H1 (cell line): ENCODE data around the gene KRT9. TPM values are rescaled to one million over a fixed set of nuclear protein-coding genes. Genes with fewer than 3 reads are reported as not detected.

ENCODE experiments used
- CTCF ChIA-PET: fragments of 300-600 bp; sonication (Branson Sonifier 250); formaldehyde crosslinking; loops from one replicate; lab custom pipeline; 2021; ENCODE audit not compliant: partially characterized antibody; lab: Charles Lee
- POLR2A ChIA-PET: fragments of 300-600 bp; sonication (Branson Sonifier 250); formaldehyde crosslinking; loops from one replicate; lab custom pipeline; 2021; ENCODE audit warnings: inconsistent platforms; ENCODE audit not compliant: partially characterized antibody; lab: Charles Lee
- DNase-seq, 2 experiments: peaks; one replicate each; pipeline versions ENCODE4 v3.0.0 to v3.0.0-alpha.2; 2010 to 2022; ENCODE audit warnings: low spot score in 2 of 2, low read depth in 1 of 2, mixed read lengths in 1 of 2
- FAIRE-seq: peaks from 2 replicates; lab custom pipeline; 2011; peaks lifted over from hg19 to GRCh38; lab: Jason Lieb, UNC
- H2AFZ ChIP-seq: 2 replicates; pipeline ENCODE4 v1.8.1; 2012; ENCODE audit warnings: low read length, inconsistent platforms
- H2AK5ac ChIP-seq: 2 replicates; pipeline ENCODE4 v1.6.1; 2013; ENCODE audit warnings: low read depth, low read length
- H2BK120ac ChIP-seq: replicated peaks from 2 replicates; pipeline ENCODE3; 2013; ENCODE audit warnings: low read depth, low read length, inconsistent platforms
- H2BK12ac ChIP-seq: 2 replicates; pipeline ENCODE4 v1.6.1; 2013; ENCODE audit warnings: low read depth, low read length
- H2BK15ac ChIP-seq: 2 replicates; pipeline ENCODE4 v1.6.1; 2013; ENCODE audit warnings: low read length
- H2BK20ac ChIP-seq: 2 replicates; pipeline ENCODE4 v1.6.1; 2013; ENCODE audit warnings: low read length
- H2BK5ac ChIP-seq: 2 replicates; pipeline ENCODE4 v1.6.1; 2013; ENCODE audit warnings: low read depth, low read length
- H3K14ac ChIP-seq: 2 replicates; pipeline ENCODE4 v1.6.1; 2013; ENCODE audit warnings: inconsistent platforms; ENCODE audit not compliant: insufficient read length
- H3K18ac ChIP-seq: 2 replicates; pipeline ENCODE4 v1.6.1; 2013; ENCODE audit warnings: low read length; ENCODE audit errors: extremely low read depth
- H3K23ac ChIP-seq: 2 replicates; pipeline ENCODE4 v1.6.1; 2013; ENCODE audit warnings: inconsistent platforms; ENCODE audit not compliant: insufficient read length
- H3K23me2 ChIP-seq: 2 replicates; pipeline ENCODE4 v1.6.1; 2013; ENCODE audit warnings: low read depth, low read length
- H3K27ac ChIP-seq: 2 replicates; pipeline ENCODE4 v1.6.1; 2011; ENCODE audit warnings: low read depth, low read length, inconsistent platforms
- H3K27me3 ChIP-seq, 4 experiments: replicated peaks in 1 of 4; 1 replicate in 1 of 4; 2 replicates in 3 of 4; pipeline versions ENCODE4 v1.6.1 to v1.8.1; 2011 to 2013; ENCODE audit warnings: low read length in 3 of 4, mild to moderate bottlenecking in 3 of 4, inconsistent platforms in 2 of 4, mixed read lengths in 2 of 4, moderate library complexity in 1 of 4; ENCODE audit not compliant: control insufficient read depth in 3 of 4, insufficient read depth in 3 of 4; ENCODE audit errors: extremely low read depth in 1 of 4
- H3K36me3 ChIP-seq, 4 experiments: 2 replicates each; pipeline versions ENCODE4 v1.6.1 to v1.8.1; 2011 to 2013; ENCODE audit warnings: mild to moderate bottlenecking in 4 of 4, low read length in 3 of 4, moderate library complexity in 2 of 4, control low read depth in 1 of 4, inconsistent platforms in 1 of 4; ENCODE audit not compliant: insufficient read depth in 4 of 4, control insufficient read depth in 2 of 4
- H3K4ac ChIP-seq: replicated peaks from 2 replicates; pipeline ENCODE3; 2013; ENCODE audit warnings: low read length, low read depth, mixed read lengths, inconsistent platforms; ENCODE audit not compliant: insufficient read length
- H3K4me1 ChIP-seq, 4 experiments: replicated peaks in 1 of 4; 1 replicate in 1 of 4; 2 replicates in 3 of 4; pipeline versions ENCODE4 v1.6.1 to v1.8.1; 2011 to 2013; ENCODE audit warnings: low read length in 3 of 4, inconsistent platforms in 2 of 4, mixed read lengths in 1 of 4; ENCODE audit not compliant: insufficient read depth in 4 of 4, control insufficient read depth in 3 of 4
- H3K4me2 ChIP-seq, 2 experiments: 2 replicates each; pipeline versions ENCODE4 v1.6.1 to v1.8.1; 2011 to 2013; ENCODE audit warnings: low read depth in 2 of 2, low read length in 2 of 2, control low read depth in 1 of 2, inconsistent platforms in 1 of 2, mild to moderate bottlenecking in 1 of 2; ENCODE audit not compliant: insufficient read depth in 1 of 2
- H3K4me3 ChIP-seq, 4 experiments: fragments of 200-600, 300-600 bp in 1 of 4; sonication (generic), shearing (Covaris generic), sonication (Bioruptor Twin) in 1 of 4; 2 replicates each; pipeline versions ENCODE4 v1.5.1 to v1.8.1; 2011 to 2016; ENCODE audit warnings: low read length in 4 of 4, low read depth in 3 of 4, control low read depth in 2 of 4, inconsistent platforms in 2 of 4, mild to moderate bottlenecking in 2 of 4, mixed read lengths in 1 of 4, moderate library complexity in 1 of 4; ENCODE audit not compliant: insufficient read depth in 2 of 4; ENCODE audit errors: extremely low read depth in 1 of 4
- H3K56ac ChIP-seq: replicated peaks from 2 replicates; pipeline ENCODE3; 2013; ENCODE audit warnings: low read depth, mild to moderate bottlenecking, mixed read lengths, low read length, inconsistent platforms; ENCODE audit not compliant: insufficient read length
- H3K79me1 ChIP-seq: 2 replicates; pipeline ENCODE4 v1.6.1; 2013; ENCODE audit warnings: low read depth, low read length, control low read depth
- H3K79me2 ChIP-seq, 2 experiments: 2 replicates each; pipeline versions ENCODE4 v1.6.1 to v1.8.1; 2012 to 2013; ENCODE audit warnings: low read length in 2 of 2, mild to moderate bottlenecking in 2 of 2, inconsistent platforms in 1 of 2; ENCODE audit not compliant: insufficient read depth in 2 of 2, control insufficient read depth in 1 of 2
- H3K9ac ChIP-seq, 4 experiments: replicated peaks in 1 of 4; 1 replicate in 1 of 4; 2 replicates in 3 of 4; pipeline versions ENCODE4 v1.6.1 to v1.8.1; 2011 to 2013; ENCODE audit warnings: low read depth in 3 of 4, low read length in 3 of 4, control low read depth in 2 of 4, mild to moderate bottlenecking in 2 of 4, moderate library complexity in 2 of 4, inconsistent platforms in 1 of 4; ENCODE audit errors: extremely low read depth in 1 of 4
- H3K9me3 ChIP-seq, 2 experiments: 2 replicates each; pipeline versions ENCODE4 v1.6.1 to v1.8.1; 2012 to 2013; ENCODE audit warnings: mild to moderate bottlenecking in 2 of 2, moderate library complexity in 2 of 2, control low read depth in 1 of 2, inconsistent platforms in 1 of 2, low read depth in 1 of 2, low read length in 1 of 2, mixed read lengths in 1 of 2; ENCODE audit not compliant: insufficient read depth in 2 of 2
- H4K20me1 ChIP-seq, 2 experiments: replicated peaks in 1 of 2; 2 replicates each; pipeline versions ENCODE3 to v1.8.1; 2011 to 2013; ENCODE audit warnings: inconsistent platforms in 2 of 2, low read length in 2 of 2, mild to moderate bottlenecking in 1 of 2; ENCODE audit not compliant: insufficient read depth in 2 of 2, control insufficient read depth in 1 of 2
- H4K5ac ChIP-seq: 2 replicates; pipeline ENCODE4 v1.6.1; 2013; ENCODE audit warnings: low read length, low read depth, mixed read lengths, inconsistent platforms; ENCODE audit not compliant: insufficient read length
- H4K8ac ChIP-seq: 2 replicates; pipeline ENCODE4 v1.8.0; 2013; ENCODE audit warnings: mild to moderate bottlenecking, moderate library complexity, low read length, inconsistent platforms; ENCODE audit not compliant: insufficient read depth; ENCODE audit errors: extremely low read depth
- H4K91ac ChIP-seq: replicated peaks from 2 replicates; pipeline ENCODE3; 2013; ENCODE audit warnings: low read length, mixed read lengths, inconsistent platforms; ENCODE audit not compliant: insufficient read length
- ASH2L ChIP-seq: fragments of 200-600, 300-600 bp; sonication (generic); IDR thresholded peaks from one replicate; pipeline ENCODE4 v1.7.1; 2017; ENCODE audit warnings: low read length
- EGR1 ChIP-seq: IDR thresholded peaks from 2 replicates; pipeline ENCODE4 v1.6.1; 2011; ENCODE audit warnings: low read depth, low read length, borderline replicate concordance
- EZH2 ChIP-seq: fragments of 200-600 bp; sonication (generic); IDR thresholded peaks from 2 replicates; pipeline ENCODE4 v1.7.1; 2012; ENCODE audit warnings: low read depth, mild to moderate bottlenecking, moderate library complexity, low read length, inconsistent platforms; ENCODE audit not compliant: severe bottlenecking
- GABPA ChIP-seq: IDR thresholded peaks from 2 replicates; pipeline ENCODE4 v1.6.1; 2011; ENCODE audit warnings: mild to moderate bottlenecking, low read length, moderate library complexity, borderline replicate concordance; ENCODE audit not compliant: insufficient read depth
- NRF1 ChIP-seq: IDR thresholded peaks from 2 replicates; pipeline ENCODE4 v1.6.1; 2011; ENCODE audit warnings: mild to moderate bottlenecking, low read depth, low read length, improper control_type of control experiment
- SIN3A ChIP-seq, 2 experiments: IDR thresholded peaks in 1 of 2; conservative IDR thresholded peaks in 1 of 2; 2 replicates each; pipeline ENCODE4 v1.6.1; 2011 to 2012; ENCODE audit warnings: low read length in 2 of 2, improper control_type of control experiment in 1 of 2, low read depth in 1 of 2, mild to moderate bottlenecking in 1 of 2
- TAF1 ChIP-seq: IDR thresholded peaks from 2 replicates; pipeline ENCODE4 v1.6.1; 2011; ENCODE audit warnings: mild to moderate bottlenecking, low read depth, low read length
- TEAD4 ChIP-seq: IDR thresholded peaks from 2 replicates; pipeline ENCODE4 v1.6.1; 2012; ENCODE audit warnings: low read depth, low read length, inconsistent platforms, mixed read lengths
- WGBS, 2 experiments: shearing (Covaris generic) in 1 of 2; methylation state at CpG; one replicate each; pipeline versions ENCODE4 v1.1.6 to v1.1.7; 2013 to 2015; ENCODE audit warnings: low lambda C conversion rate in 2 of 2, mixed read lengths in 2 of 2, inconsistent platforms in 1 of 2, low coverage in 1 of 2, missing lambda C conversion rate in 1 of 2; ENCODE audit not compliant: insufficient replicate concordance in 2 of 2, insufficient coverage in 1 of 2, insufficient read length in 1 of 2; ENCODE audit errors: extremely low coverage in 1 of 2, missing lambda C conversion rate in 1 of 2; 5-methylcytosine and 5-hydroxymethylcytosine counted together
- polyA plus RNA-seq, 7 experiments: library from polyadenylated mRNA; depleted of rRNA in 3 of 7; stranded (reverse) in 5 of 7; unstranded in 2 of 7; fragments of >200 nt in 5 of 7; fragments of 200-250 nt in 2 of 7; gene quantifications; 1 replicate in 5 of 7; 2 replicates in 1 of 7; 4 replicates in 1 of 7; pipeline versions ENCODE4 v1.2.1 to v1.2.3, GENCODE V29; 2011 to 2013; ENCODE audit warnings: missing spikeins in 2 of 7, mixed read lengths in 2 of 7
- total RNA-seq: library from RNA; stranded (reverse); fragmentation: NEBNext Ultra II Directional; extraction: Animal tissue kit (Norgen Biotek cat#: 25700); gene quantifications from 2 replicates; pipeline ENCODE4 v1.2.1, GENCODE V29; 2021

KRT9 gene
- total and polyA plus RNA-seq, 2 of the 8 experiments (the other 6 are each of a cell fraction or from before 2014, with no cell fraction given) = not detected

DNA sequence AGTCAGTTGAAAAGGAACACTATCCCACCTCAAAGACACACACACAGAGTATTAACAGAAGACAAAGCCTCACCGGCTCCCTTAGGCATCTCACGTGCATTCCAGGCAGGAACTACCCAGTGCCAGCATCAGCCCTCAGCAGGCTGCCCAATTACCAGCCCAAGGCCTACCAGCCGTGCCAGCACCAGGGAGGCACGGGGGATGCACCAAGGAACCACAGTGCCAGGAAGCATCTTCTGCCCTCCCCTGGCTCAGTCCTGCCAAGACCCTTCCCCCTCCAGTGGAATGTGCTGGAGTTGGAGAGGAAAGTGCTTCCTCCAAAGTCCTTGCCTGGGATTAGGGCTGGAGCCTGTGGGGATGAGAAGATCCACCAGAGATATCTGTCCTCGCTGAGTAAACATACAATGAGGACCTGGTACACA is 32.8 kb downstream of the KRT9 start:
- Histone ChIP-seq H4K20me1 (no peaks in the 10 kb centered on the region), H3K4me2 (peak overlapping the region in 1 of 2 experiments; percentile 26; a peak in 1 of 4 replicates), H2AFZ (no peak overlapping the region), H3K23ac (no peak overlapping the region), H3K27ac (no peak overlapping the region), H3K79me2 (no peaks in the 10 kb centered on the region), H3K27me3 (no peaks in the 10 kb centered on the region; a peak in 1 of 7 replicates), H3K4ac (no peak overlapping the region), H3K9me3 (no peaks in the 10 kb centered on the region), H3K36me3 (no peaks in the 10 kb centered on the region), H3K23me2 (no peaks in the 10 kb centered on the region), H3K14ac (no peak overlapping the region), H3K4me1 (peaks cover 10 to 23% (median 16%) of the 10 kb centered on the region in 4 experiments), H3K18ac (peak overlapping the region; percentile 71), H2BK12ac (peak overlapping the region; percentile 71), H4K8ac (no peak overlapping the region), H2AK5ac (no peak overlapping the region), H2BK5ac (peak overlapping the region; percentile 52; the same call in 1 of the 2 replicates), H3K9ac (0 out of 7 replicates have a peak overlapping the region, but pooled peaks of 1 of the 4 experiments have one; percentile 8), H2BK15ac (peak overlapping the region; percentile 83; the same call in 1 of the 2 replicates), H4K91ac (no peak overlapping the region), H4K5ac (peak overlapping the region; percentile 2), H2BK120ac (no peak overlapping the region), H3K79me1 (no peaks in the 10 kb centered on the region), H3K4me3 (no peak overlapping the region), H2BK20ac (peak overlapping the region; percentile 93; the same call in 1 of the 2 replicates), H3K56ac (no peak overlapping the region)
- no peak for FAIRE-seq
- ChIA-PET POLR2A (interaction anchor here (16.2 kb wide), 1 partner anchor 13 kb away, joined by 293 read pairs; the partner anchor contains the start of gene KRT19), CTCF (interaction anchor here (0.7 to 15.1 kb wide), 3 partner anchors 10 to 89 kb away, joined by 3 to 427 read pairs (median 48); partner anchors contain the start of genes KRT13, KRT35 and KRT36)
- 75% methylated on average over 5 of the region's 5 CpGs; no CpG with 5 or more reads in 1 of the 2 experiments for WGBS, 2 experiments
- TF ChIP-seq SIN3A (conservative IDR thresholded peaks at IDR 0.05 in 1 of 2, IDR thresholded peaks at IDR 0.05 in 1 of 2; ENCODE audit: low read depth in 1 of 2, low read length in 2 of 2) = no peak
- no peak for TF ChIP-seq GABPA
- peak; percentile 52 for TF ChIP-seq TEAD4
- no peak for TF ChIP-seq NRF1
- no peak for TF ChIP-seq EGR1
- TF ChIP-seq TAF1 = no peak
- TF ChIP-seq ASH2L = no peak
- TF ChIP-seq EZH2 = no peak
- no peak for DNase-seq
